ENCODE results near the gene MYO9B.

MYO9B gene

DNA sequence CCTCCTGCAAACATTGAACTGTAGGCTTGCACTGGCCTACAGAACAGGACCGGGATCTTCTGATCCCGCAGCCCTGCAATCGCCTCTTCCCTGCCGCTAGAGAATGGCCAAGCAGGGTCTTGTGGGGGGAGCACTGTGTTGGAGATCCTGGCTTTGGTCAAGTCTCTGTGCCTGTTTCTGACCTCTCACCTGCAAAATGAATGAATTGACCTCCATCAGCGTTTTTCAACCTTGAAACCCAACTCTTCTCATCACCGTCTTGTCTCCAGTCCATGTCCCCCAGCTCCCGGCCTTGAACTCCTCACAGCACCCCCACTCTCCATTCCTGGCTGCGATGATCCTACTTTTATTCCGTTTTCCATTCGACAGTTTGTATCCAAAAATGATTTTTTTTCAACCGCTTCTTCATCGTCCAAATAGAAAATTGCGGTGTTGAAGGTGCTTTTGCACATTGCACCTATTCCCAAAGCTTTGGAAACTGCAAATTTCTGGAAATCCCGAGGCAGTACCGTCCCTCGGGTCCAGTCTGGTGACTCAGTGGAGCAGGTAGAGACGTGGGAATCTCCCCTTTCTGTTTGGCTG is 2.0 kb downstream of the MYO9B start:
- H3K27me3 ChIP-seq (ENCODE audit: control insufficient read depth in 2 of 2, insufficient read depth in 2 of 2, low read length in 2 of 2) = no peaks in the 10 kb centered on the region
- H3K9me3 ChIP-seq (ENCODE audit: control insufficient read depth in 2 of 2, low read length in 2 of 2) = no peaks in the 10 kb centered on the region
- H3K36me3 ChIP-seq (ENCODE audit: control insufficient read depth in 2 of 2, insufficient read depth in 2 of 2, low read length in 2 of 2) = peaks cover 0 to 9% of the 10 kb centered on the region in 2 donors
- peak overlapping the region in 1 of 2 donors; percentile 89 for H3K27ac ChIP-seq (ENCODE audit: low read depth in 2 of 2, low read length in 2 of 2)
- H3K4me3 ChIP-seq (ENCODE audit: low read length in 2 of 2) = peak overlapping the region in 1 of 2 donors; percentile 85
- peaks cover 34 to 37% of the 10 kb centered on the region in 2 donors for H3K4me1 ChIP-seq (ENCODE audit: control insufficient read depth in 2 of 2, insufficient read depth in 2 of 2, low read length in 2 of 2)
- H3K9ac ChIP-seq (ENCODE audit: low read depth in 1 of 2, low read length in 2 of 2) = no peak overlapping the region

DNA sequence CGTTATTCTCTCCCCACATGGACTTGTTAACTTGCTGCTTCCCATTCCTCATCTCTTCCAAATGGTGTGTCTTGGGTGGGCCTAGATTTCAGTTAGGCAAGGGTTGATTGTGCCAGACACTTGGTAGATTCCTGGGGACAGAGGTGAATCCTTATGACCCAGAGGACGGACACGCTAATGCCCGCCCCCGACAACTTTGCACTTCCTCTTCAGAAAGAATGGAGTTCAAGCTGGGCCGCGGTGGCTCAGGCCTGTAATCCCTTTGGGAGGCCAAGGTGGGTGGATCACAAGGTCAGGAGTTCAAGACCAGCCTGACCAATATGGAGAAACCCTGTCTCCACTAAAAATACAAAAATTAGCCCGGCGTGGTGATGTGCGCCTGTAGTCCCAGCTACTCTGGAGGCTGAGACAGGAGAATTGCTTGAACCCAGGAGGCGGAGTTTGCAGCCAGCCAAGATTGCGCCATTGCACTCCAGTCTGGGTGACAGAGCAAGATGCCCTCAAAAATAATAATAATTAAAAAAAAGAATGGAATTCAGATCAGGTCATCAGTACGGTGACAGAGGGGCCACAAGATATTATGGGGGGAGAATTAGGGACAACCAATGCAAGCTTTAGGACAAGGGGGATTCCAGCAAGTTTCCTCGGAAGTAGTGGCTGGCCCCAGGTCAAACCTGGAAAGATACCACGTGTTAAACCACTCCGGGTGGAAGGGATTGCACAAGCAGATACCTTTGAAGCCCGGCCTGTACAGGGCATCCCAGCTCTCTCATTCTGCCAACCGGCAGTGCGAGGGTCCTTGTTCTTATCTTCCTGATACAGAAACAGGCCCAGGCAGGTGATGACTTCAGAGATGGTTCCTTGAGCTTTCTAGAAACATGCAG is 2.7 kb downstream of the MYO9B start:
- Histone ChIP-seq H3K4me1 (ENCODE audit: control insufficient read depth in 2 of 2, insufficient read depth in 2 of 2, low read length in 2 of 2) (peaks cover 34 to 37% of the 10 kb centered on the region in 2 donors), H3K4me3 (ENCODE audit: low read length in 2 of 2) (peak overlapping the region in 1 of 2 donors; percentile 53), H3K9ac (ENCODE audit: low read depth in 1 of 2, low read length in 2 of 2) (no peak overlapping the region), H3K9me3 (ENCODE audit: control insufficient read depth in 2 of 2, low read length in 2 of 2) (no peaks in the 10 kb centered on the region), H3K27ac (ENCODE audit: low read depth in 2 of 2, low read length in 2 of 2) (peak overlapping the region; percentile 85 to 89), H3K27me3 (ENCODE audit: control insufficient read depth in 2 of 2, insufficient read depth in 2 of 2, low read length in 2 of 2) (no peaks in the 10 kb centered on the region), H3K36me3 (ENCODE audit: control insufficient read depth in 2 of 2, insufficient read depth in 2 of 2, low read length in 2 of 2) (peaks cover 0 to 3% of the 10 kb centered on the region in 2 donors)

DNA sequence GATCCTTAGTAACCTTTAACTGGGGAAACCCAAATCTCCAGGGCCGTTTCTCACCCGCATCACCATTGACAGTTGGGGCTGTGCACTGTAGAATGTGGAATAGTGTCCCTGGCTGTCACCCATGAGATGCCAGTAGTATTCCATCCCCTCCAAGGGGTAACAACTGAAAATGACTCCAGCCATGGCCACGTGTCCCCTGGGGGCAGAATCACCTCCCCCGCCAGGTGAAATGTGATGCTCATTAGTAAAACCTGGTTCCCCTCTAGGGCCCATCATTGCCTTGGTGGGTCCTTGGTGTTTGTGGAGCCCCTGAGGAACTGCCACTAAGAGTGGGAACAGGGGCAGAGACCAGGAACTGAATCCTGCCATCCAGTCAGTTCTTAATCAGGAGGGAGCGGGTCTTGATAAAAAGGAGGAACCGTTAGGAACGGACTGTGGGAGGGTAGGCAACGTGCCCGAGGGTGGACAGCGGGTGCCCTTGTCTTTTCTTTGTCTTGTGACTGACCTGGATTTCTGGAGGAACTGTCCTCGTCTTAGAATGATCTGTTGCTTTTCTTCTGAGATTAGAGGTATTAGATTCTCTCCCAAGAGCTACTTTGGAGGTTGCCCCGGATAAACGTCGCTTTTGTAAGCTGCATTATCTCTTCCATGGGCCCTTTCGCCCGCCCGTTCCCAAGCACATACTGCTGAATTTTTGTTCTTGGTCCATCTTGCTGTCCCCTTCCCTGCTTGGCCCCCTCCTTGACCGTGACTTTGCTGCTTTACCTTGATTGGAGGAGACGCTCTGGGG is 3.5 kb downstream of the MYO9B start:
- Histone ChIP-seq H3K4me3 (ENCODE audit: low read length in 2 of 2) (peak overlapping the region; percentile 17 to 53), H3K9me3 (ENCODE audit: control insufficient read depth in 2 of 2, low read length in 2 of 2) (no peaks in the 10 kb centered on the region), H3K27me3 (ENCODE audit: control insufficient read depth in 2 of 2, insufficient read depth in 2 of 2, low read length in 2 of 2) (no peaks in the 10 kb centered on the region), H3K36me3 (ENCODE audit: control insufficient read depth in 2 of 2, insufficient read depth in 2 of 2, low read length in 2 of 2) (peaks cover 0 to 2% of the 10 kb centered on the region in 2 donors), H3K4me1 (ENCODE audit: control insufficient read depth in 2 of 2, insufficient read depth in 2 of 2, low read length in 2 of 2) (peaks cover 30 to 35% of the 10 kb centered on the region in 2 donors), H3K9ac (ENCODE audit: low read depth in 1 of 2, low read length in 2 of 2) (peak overlapping the region; percentile 47 to 67), H3K27ac (ENCODE audit: low read depth in 2 of 2, low read length in 2 of 2) (peak overlapping the region; percentile 85 to 89)

DNA sequence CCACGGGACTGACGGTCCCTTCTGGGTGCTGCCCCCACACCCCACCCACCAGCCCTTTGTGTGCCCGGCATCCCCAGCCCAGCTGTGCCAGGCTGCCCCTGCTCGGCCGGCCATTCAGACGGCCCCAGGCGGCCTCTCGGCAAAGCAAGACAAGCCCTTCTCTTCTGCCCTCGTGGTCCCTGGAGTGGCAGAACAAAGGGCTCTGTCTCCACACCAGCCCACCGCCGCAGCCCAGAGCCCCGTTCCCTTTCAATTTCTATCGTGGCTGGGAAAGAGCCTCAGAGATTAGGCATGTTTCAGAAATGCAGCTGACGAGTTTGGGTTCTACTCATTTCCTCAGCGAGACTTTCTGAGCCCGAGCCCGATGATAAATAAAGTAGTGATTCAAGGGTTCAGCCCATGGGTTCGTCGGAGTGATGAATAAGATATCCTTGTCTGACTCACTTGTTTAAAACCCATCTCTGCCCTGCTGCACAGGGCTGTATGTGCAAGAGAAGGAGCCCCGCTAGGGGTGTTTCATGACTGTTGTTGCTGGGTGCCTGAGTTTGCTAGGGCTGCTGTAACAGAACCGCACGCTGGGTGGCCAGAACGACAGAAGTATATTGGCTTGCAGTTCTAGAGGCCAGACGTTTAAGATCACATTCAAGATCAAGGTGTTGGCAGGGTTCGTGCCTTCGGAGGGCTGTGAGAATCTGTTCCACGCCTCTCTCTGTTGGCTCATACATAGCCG is 4.3 kb downstream of the MYO9B start:
- Histone ChIP-seq H3K9ac (ENCODE audit: low read depth in 1 of 2, low read length in 2 of 2) (peak overlapping the region; percentile 34 to 67), H3K4me3 (ENCODE audit: low read length in 2 of 2) (peak overlapping the region; percentile 47 to 53), H3K4me1 (ENCODE audit: control insufficient read depth in 2 of 2, insufficient read depth in 2 of 2, low read length in 2 of 2) (peaks cover 25 to 27% of the 10 kb centered on the region in 2 donors), H3K9me3 (ENCODE audit: control insufficient read depth in 2 of 2, low read length in 2 of 2) (no peaks in the 10 kb centered on the region), H3K27ac (ENCODE audit: low read depth in 2 of 2, low read length in 2 of 2) (peak overlapping the region; percentile 85 to 89), H3K27me3 (ENCODE audit: control insufficient read depth in 2 of 2, insufficient read depth in 2 of 2, low read length in 2 of 2) (no peaks in the 10 kb centered on the region), H3K36me3 (ENCODE audit: control insufficient read depth in 2 of 2, insufficient read depth in 2 of 2, low read length in 2 of 2) (peaks cover 0 to 2% of the 10 kb centered on the region in 2 donors)

DNA sequence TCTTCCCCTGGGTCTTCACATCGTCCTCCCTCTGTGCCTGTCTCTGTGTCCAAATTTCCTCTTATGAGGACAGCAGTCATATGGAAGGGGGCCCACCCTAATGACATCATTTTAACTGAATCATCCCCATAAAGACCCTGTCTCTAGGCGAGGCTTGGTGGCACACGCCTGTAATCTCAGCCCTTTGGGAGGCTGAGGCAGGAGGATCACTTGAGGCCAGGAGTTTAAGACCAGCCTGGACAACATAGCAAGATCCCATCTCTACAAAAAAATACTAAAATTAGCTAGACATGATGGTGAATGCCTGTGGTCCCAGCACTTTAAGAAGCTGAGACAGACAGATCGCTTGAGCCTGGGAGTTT is 4.8 kb downstream of the MYO9B start:
- Histone ChIP-seq H3K4me1 (ENCODE audit: control insufficient read depth in 2 of 2, insufficient read depth in 2 of 2, low read length in 2 of 2) (peaks cover 25 to 27% of the 10 kb centered on the region in 2 donors), H3K9me3 (ENCODE audit: control insufficient read depth in 2 of 2, low read length in 2 of 2) (no peaks in the 10 kb centered on the region), H3K4me3 (ENCODE audit: low read length in 2 of 2) (peak overlapping the region; percentile 47 to 53), H3K27ac (ENCODE audit: low read depth in 2 of 2, low read length in 2 of 2) (peak overlapping the region; percentile 85 to 89), H3K27me3 (ENCODE audit: control insufficient read depth in 2 of 2, insufficient read depth in 2 of 2, low read length in 2 of 2) (no peaks in the 10 kb centered on the region), H3K9ac (ENCODE audit: low read depth in 1 of 2, low read length in 2 of 2) (peak overlapping the region; percentile 34 to 67), H3K36me3 (ENCODE audit: control insufficient read depth in 2 of 2, insufficient read depth in 2 of 2, low read length in 2 of 2) (peaks cover 0 to 2% of the 10 kb centered on the region in 2 donors)

DNA sequence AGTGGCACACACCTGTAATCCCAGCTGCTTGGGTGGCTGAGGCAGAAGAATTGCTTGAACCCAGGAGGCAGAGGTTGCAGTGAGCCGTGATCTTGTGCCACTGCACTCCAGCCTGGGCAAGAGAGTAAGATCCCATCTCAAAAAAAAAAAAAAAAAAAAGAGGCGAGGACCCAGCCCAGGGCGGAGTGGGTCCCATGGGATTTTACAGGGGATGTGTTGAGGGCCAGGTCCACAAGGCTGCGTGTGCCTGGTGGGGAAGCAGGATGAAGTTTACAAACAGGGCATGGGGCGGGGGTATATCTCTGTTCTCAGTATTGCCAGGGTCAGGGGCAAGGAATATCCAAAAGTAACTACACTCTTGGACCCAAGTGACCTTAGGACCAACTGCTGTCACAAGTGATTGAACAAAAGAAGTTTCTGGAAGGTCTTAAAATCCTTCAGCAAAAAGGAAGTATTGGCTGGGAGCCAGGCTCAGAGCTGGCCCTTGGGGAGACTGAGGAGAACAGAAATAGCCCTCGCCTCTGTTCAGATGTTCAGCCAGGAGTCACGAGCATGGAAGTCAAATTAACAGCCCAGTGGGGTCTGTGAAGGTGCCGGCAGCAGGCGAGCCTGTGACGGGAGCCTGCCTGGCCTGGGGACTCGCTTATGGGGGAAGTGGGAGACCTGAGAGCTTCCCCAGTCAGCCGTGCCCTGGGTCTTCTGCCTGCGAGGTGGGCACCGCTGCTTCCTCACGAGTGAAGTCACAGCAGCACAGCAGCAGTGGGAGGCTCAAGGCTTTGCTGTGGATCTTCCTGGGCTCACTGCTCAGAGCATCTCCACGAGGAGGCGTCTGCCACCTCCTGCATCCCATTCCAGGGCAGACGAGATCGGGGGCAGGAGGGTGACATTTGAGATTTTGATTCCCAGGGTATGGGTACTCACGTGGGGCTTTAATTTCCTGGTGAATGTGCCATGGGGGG is 6.4 kb downstream of the MYO9B start:
- no peaks in the 10 kb centered on the region for H3K27me3 ChIP-seq (ENCODE audit: control insufficient read depth in 2 of 2, insufficient read depth in 2 of 2, low read length in 2 of 2)
- peaks cover 0 to 3% of the 10 kb centered on the region in 2 donors for H3K36me3 ChIP-seq (ENCODE audit: control insufficient read depth in 2 of 2, insufficient read depth in 2 of 2, low read length in 2 of 2)
- H3K4me1 ChIP-seq (ENCODE audit: control insufficient read depth in 2 of 2, insufficient read depth in 2 of 2, low read length in 2 of 2) = peaks cover 21 to 23% of the 10 kb centered on the region in 2 donors
- no peak overlapping the region for H3K9ac ChIP-seq (ENCODE audit: low read depth in 1 of 2, low read length in 2 of 2)
- no peak overlapping the region for H3K4me3 ChIP-seq (ENCODE audit: low read length in 2 of 2)
- no peak overlapping the region for H3K27ac ChIP-seq (ENCODE audit: low read depth in 2 of 2, low read length in 2 of 2)
- H3K9me3 ChIP-seq (ENCODE audit: control insufficient read depth in 2 of 2, low read length in 2 of 2) = no peaks in the 10 kb centered on the region

DNA sequence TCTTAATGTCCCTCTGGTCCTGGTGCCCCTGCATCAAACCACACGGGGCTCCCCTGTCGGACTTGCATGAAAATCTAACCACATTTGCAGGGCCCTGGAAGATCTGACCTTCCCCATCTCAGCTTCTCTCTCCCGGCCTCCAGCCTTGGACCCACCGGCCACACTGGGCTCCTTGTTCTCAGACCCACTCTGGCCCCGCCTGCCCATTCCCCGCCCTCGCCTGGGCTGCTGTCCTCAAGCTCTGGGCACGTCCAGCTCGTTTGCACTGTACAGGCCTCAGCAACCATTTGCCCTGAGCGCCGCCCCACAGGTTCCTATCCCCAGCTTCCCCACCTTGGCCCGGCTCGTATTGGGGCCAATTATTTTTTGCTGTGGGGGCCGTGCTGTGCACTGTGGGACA is 10.5 kb downstream of the MYO9B start:
- Histone ChIP-seq H3K9me3 (ENCODE audit: control insufficient read depth in 2 of 2, low read length in 2 of 2) (no peaks in the 10 kb centered on the region), H3K4me1 (ENCODE audit: control insufficient read depth in 2 of 2, insufficient read depth in 2 of 2, low read length in 2 of 2) (peaks cover 5 to 16% of the 10 kb centered on the region in 2 donors), H3K9ac (ENCODE audit: low read depth in 1 of 2, low read length in 2 of 2) (no peak overlapping the region), H3K27ac (ENCODE audit: low read depth in 2 of 2, low read length in 2 of 2) (no peak overlapping the region), H3K36me3 (ENCODE audit: control insufficient read depth in 2 of 2, insufficient read depth in 2 of 2, low read length in 2 of 2) (peaks cover 0 to 3% of the 10 kb centered on the region in 2 donors), H3K4me3 (ENCODE audit: low read length in 2 of 2) (no peak overlapping the region), H3K27me3 (ENCODE audit: control insufficient read depth in 2 of 2, insufficient read depth in 2 of 2, low read length in 2 of 2) (no peaks in the 10 kb centered on the region)

DNA sequence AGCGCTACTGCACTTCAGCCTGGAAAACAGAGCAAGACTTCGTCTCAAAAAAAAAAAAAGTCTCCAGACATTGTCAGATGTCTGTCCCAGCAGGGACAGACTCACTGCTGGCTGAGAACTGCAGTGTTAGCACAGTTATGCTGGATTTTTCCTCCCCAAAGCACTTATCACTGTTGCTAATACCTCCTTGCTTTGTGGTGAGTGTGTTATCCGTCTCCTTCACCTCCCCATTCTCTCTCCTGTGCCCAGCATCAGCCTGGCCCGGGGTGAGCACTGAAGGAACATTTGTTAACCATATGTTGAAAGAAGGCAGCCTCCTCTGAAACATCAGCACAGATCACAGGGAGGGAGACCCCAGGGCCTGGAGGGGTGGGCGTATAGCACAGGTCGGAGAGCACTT is 11.3 kb downstream of the MYO9B start:
- H3K4me3 ChIP-seq (ENCODE audit: low read length in 2 of 2) = no peak overlapping the region
- peaks cover 0 to 3% of the 10 kb centered on the region in 2 donors for H3K36me3 ChIP-seq (ENCODE audit: control insufficient read depth in 2 of 2, insufficient read depth in 2 of 2, low read length in 2 of 2)
- peak overlapping the region in 1 of 2 donors; percentile 3 for H3K27ac ChIP-seq (ENCODE audit: low read depth in 2 of 2, low read length in 2 of 2)
- H3K9me3 ChIP-seq (ENCODE audit: control insufficient read depth in 2 of 2, low read length in 2 of 2) = no peaks in the 10 kb centered on the region
- H3K9ac ChIP-seq (ENCODE audit: low read depth in 1 of 2, low read length in 2 of 2) = no peak overlapping the region
- H3K27me3 ChIP-seq (ENCODE audit: control insufficient read depth in 2 of 2, insufficient read depth in 2 of 2, low read length in 2 of 2) = no peaks in the 10 kb centered on the region
- H3K4me1 ChIP-seq (ENCODE audit: control insufficient read depth in 2 of 2, insufficient read depth in 2 of 2, low read length in 2 of 2) = peaks cover 7 to 19% of the 10 kb centered on the region in 2 donors

DNA sequence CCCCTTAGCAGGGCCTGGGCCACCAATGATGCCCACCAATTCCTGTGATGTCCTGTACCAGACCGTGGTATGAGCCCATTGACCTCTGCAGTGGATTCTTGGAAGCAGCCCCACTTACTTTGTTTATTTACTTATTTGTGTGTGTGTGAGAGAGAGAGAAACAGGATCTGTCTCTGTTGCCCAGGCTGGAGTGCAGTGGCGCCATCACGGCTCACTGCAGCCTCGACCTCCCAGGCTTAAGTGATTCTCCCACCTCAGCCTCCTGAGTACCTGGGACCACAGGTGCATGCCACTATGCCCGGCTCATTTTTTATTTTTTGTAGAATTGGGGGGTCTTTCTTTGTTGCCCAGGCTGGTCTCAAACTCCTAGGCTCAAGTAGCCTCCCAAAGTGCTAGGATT is 13.0 kb downstream of the MYO9B start:
- Histone ChIP-seq H3K9ac (ENCODE audit: low read depth in 1 of 2, low read length in 2 of 2) (no peak overlapping the region), H3K27ac (ENCODE audit: low read depth in 2 of 2, low read length in 2 of 2) (peak overlapping the region; percentile 54 to 63), H3K4me1 (ENCODE audit: control insufficient read depth in 2 of 2, insufficient read depth in 2 of 2, low read length in 2 of 2) (peaks cover 7 to 15% of the 10 kb centered on the region in 2 donors), H3K9me3 (ENCODE audit: control insufficient read depth in 2 of 2, low read length in 2 of 2) (no peaks in the 10 kb centered on the region), H3K36me3 (ENCODE audit: control insufficient read depth in 2 of 2, insufficient read depth in 2 of 2, low read length in 2 of 2) (peaks cover 0 to 2% of the 10 kb centered on the region in 2 donors), H3K27me3 (ENCODE audit: control insufficient read depth in 2 of 2, insufficient read depth in 2 of 2, low read length in 2 of 2) (no peaks in the 10 kb centered on the region), H3K4me3 (ENCODE audit: low read length in 2 of 2) (no peak overlapping the region)
